ENCODE results near the gene LAMA2.

Gene LAMA2

DNA sequence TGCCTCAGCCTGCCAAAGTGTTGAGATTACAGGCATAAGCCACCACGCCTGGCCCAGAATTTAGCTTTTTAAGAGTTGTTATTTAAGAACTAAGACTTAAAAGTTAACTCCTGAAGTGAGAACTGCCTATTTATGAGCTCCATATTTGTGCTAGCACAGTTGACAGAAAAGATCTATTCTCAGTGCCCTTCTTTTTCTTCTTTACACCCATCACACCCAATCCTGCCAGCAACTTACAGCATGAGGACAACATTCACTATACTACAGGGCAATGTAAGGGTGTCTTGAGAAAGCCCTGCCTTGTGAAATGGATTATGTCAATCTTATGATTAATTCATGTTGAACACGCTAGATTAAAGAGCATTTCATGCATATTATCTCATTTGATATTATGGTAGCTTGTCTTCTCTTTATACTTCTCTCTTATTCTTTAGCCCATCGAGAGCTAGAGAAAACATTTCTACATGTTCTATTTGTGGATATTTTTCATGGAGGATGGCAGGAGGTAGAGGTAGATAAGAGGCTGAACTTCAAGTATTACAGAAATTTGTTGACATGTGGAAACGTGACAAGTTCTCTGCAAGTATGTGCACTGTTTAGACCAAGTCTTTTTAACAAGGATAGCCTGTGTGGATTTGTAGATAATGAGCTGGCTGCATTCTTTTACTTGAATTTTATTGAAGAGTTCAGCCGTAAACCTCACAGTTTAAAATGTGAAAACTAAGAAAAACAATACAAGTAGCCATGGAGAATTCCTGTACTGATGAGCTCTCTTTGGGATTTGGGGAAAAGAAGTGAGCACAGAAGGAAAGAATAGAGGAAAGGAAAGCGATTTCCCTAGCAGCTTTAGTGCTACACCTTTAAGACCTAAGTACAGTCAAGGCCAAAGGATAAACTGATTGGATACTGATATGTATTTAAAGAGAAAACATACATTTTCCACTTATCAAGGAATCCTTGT lies 614.8 kb downstream of the LAMA2 start:
- DNase-seq (ENCODE audit: low spot score): no peak

DNA sequence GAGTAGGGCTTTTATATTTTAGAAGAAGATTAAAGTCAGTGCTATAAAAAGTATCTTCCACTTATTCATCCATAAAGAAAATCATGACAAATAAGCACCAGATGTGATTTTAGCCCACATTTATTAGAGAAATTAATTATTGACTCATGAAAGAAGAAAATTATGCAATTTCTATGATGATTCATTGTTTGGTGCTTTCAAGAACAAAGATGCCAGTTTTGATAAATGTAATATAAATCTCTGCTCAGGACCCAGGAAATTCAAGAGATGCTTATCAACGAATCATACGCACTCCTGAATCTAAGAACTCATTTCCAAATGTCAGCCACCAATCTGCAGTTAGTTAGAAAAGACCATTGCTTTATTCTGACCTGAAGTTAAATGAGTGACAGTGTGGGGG lies 615.6 kb downstream of the LAMA2 start:
- no peak for DNase-seq (ENCODE audit: low spot score)

DNA sequence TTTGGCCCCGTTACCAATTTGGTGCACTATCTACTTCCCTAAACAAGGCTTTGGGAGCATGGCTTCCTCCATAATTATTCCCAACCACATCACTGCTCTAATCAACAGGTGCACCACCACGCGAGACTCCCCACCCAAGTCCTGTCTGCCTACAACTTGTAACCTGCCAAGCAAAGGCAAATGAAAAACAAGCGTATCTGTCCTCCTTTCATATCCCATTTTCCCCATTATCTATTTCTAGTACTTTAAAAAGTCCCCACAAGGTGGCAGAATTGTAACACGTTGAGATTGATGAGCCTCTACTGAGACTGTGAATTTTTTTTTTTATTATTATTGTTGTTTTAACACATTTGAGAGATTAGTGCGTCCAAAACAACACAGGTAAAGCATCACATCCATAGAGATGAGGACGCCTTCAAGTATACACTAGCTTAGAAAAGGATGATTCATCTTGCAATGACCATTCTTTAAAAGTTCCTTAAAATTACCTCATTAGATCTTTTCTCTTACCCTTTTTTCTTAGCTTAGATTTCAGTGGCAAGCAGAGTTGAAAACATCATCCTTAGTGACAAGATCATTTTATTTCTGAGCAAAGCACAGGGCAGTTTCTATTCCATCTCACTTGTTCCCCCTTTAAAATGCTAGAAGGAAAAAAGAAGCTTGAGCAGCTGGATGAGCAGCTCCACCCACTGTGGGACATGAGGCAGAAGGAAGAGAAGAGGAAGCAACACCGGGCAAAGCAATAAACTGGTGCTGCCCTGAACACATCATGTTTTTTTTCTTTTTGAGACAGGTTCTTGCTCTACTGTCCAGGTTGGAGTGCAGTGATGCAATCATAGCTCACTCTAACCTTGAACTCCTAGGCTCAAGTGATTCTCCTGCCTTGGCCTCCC lies 616.3 kb downstream of the LAMA2 start:
- peak; percentile 80 for DNase-seq (ENCODE audit: low spot score)

GRCh38 chr6:129499843-129500219 lies 616.9 kb downstream of the LAMA2 start:
- DNase-seq (ENCODE audit: low spot score): no peak

GRCh38 chr6:129500958-129501739 lies 618.2 kb downstream of the LAMA2 start:
- DNase-seq (ENCODE audit: low spot score): peak; percentile 36

GRCh38 chr6:129501740-129502660 lies 619.1 kb downstream of the LAMA2 start:
- DNase-seq (ENCODE audit: low spot score): no peak

DNA sequence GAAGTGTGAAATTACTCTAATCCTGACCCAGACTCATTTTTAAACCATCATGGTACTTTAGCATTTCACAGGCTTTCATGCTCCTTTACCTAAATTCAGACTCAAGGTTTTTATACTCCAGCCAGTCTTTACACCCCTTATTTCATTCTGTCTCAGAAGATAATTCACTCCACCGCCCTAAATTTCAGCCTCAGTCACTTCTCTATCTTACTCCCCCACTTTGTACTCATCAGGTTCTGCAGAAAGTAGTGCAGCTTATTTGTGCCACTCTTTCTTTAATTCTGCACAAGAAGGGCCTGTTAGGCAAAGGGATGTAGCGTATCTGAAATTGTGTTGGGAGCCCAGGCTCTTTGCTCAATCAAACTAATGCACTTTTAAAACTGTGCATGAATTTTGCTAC lies 621.5 kb downstream of the LAMA2 start:
- no peak for DNase-seq (ENCODE audit: low spot score)

GRCh38 chr6:129507059-129507807 lies 624.3 kb downstream of the LAMA2 start:
- DNase-seq (ENCODE audit: low spot score): no peak

DNA sequence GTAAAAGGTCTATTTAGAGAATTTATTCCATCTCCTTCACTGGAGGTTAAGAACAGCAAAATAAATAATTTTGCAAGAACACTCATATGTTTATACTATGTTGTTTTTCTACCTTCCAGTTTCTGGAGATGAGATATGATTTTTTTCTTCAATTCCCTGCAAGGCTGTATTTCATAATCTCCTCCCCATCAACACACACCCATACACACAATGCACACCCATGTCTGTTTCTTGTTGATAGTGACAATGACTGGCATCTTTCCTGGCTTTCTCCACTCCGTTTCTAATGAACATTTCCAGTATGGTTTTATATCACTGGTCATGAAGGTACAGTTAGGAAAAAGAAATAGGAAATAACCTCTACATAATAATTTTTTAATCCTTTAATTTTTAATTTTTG lies 624.9 kb downstream of the LAMA2 start:
- no peak for DNase-seq (ENCODE audit: low spot score)

GRCh38 chr6:129508477-129509145 lies 625.7 kb downstream of the LAMA2 start:
- DNase-seq (ENCODE audit: low spot score): no peak

- no peak for DNase-seq (ENCODE audit: low spot score)
Observed at GRCh38 chr6:129510950-129511349, 628.0 kb downstream of the LAMA2 start.

- DNase-seq (ENCODE audit: low spot score): no peak
Observed at GRCh38 chr6:129513471-129513870, 630.5 kb downstream of the LAMA2 start.

DNA sequence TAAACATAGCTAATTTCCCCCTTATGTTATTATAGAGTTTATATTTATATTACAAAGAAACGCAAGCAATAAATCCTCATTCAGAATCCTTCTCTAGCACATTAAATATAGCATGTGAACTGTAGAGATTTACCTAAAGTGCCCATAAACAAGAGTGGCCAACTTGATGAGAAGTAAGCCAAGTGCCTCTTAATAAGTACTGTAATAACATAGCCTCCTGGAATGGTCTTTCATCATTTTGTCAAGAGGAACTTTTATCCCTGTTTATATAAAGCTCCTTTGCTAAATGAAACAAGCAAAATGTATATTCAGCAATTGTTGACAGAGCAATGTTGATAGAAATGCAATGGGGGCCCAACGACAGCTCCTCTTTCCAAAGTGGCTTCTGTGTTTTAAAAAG lies 632.1 kb downstream of the LAMA2 start:
- DNase-seq (ENCODE audit: low spot score): no peak

DNA sequence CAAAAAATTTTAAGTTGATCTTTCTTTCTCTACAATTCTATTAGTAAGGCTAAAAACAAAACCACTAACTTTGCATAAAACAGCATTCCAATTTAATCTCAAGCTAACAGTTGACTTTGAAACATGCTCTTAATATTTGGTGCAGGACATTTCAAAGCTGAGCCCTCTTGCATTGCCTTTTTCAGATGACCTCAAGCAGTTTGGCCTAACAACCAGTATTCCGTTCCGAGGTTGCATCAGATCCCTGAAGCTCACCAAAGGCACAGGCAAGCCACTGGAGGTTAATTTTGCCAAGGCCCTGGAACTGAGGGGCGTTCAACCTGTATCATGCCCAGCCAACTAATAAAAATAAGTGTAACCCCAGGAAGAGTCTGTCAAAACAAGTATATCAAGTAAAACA lies 633.1 kb downstream of the LAMA2 start:
- no peak for DNase-seq (ENCODE audit: low spot score)

DNA sequence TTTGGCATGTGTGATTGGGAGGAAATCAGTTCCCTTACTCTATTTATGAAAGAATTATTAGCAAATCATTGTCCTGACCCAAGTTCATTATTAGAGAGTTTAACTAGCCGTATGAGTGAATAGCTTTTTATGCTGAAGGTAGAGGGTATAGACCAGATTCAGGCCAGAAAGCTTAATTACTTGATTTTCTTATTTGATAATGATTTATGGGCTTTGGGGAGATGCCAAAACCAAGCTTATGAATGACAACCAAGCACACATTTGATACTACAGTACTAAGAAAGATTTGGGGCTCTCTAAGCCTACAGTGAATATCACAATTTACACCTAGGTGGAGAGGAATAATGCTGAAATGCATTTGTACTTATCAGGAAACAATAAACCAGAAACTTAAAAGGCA lies 633.8 kb downstream of the LAMA2 start:
- no peak for DNase-seq (ENCODE audit: low spot score)

- DNase-seq (ENCODE audit: low spot score): no peak
Observed at GRCh38 chr6:129517288-129517687, 634.4 kb downstream of the LAMA2 start.

DNA sequence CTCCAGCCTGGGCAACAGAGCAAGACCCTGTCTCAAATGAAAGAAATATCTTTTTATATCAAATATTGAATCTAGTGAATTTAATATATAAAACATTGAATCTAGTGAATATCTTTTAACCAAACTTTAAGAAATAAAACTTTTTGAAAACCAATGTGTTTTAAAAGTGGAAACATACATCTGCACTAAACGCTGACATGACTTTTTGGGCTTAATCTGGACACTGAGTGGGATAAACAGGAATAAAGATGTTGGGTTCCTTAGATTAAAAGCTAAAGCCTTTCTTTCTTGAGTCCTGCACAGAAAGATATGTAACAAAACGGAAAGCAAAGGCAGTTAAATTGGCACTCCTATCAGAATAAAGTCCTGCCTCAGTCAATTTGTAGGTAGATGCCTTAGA lies 636.8 kb downstream of the LAMA2 start:
- no peak for DNase-seq (ENCODE audit: low spot score)

DNA sequence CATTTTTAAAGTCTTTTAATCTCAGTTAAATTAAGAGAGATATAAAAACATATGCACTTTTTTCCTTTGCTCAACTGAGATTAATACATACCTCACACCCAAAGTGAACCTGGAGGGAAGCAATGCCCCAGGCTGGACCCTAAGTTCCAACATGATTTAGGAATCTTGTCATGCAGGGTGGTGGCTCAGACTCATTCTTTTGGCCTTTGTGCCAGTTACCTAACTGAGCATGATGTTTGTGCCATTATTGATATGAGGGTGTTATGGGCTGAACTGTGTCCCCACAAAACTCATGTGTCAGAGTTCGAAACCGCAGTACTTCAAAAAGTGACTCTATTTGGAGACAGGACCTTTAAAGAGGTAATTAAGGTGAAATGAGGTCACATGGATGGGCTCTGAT lies 639.0 kb downstream of the LAMA2 start:
- no peak for DNase-seq (ENCODE audit: low spot score)

DNA sequence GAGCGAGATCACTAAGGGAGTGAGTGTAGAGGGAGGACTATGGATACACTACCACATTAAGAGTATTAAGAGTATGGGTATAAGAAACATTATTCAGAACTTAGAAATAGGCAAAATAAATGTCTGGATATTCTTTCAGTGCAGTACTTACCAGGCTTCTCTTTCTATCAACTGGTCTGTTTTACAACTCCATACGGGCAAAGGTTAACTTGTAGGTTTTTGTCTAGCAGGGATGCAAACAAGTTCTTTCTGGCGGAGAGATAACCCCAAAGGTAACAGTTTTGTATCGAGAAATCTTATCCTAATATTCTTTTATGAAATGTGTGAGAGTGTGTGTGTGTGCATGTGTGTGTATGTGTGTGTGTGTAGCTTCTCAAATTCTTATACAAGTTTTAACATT lies 640.9 kb downstream of the LAMA2 start:
- no peak for DNase-seq (ENCODE audit: low spot score)

- no peak for DNase-seq (ENCODE audit: low spot score)
Observed at GRCh38 chr6:129525055-129525454, 642.1 kb downstream of the LAMA2 start.
